HG03064 (cell line): ENCODE measurements around the gene TDRD12.

ENCODE experiments used
- ATAC-seq: cut with Tn5 transposase; IDR thresholded peaks from one replicate; pipeline ENCODE4 v1.9.1; 2021; ENCODE audit warnings: low read depth; ENCODE audit not compliant: unreplicated experiment

Gene TDRD12

GRCh38 chr19:32800191-32800590, 80.6 kb downstream of the TDRD12 start:
- no peak for ATAC-seq

- no peak for ATAC-seq
Observed at GRCh38 chr19:32800754-32801153, 81.2 kb downstream of the TDRD12 start.

- ATAC-seq, result no peak
Observed at GRCh38 chr19:32802840-32803239, 83.3 kb downstream of the TDRD12 start.

GRCh38 chr19:32808236-32808635, 88.7 kb downstream of the TDRD12 start:
- ATAC-seq, result no peak

GRCh38 chr19:32809254-32809653, 89.7 kb downstream of the TDRD12 start:
- ATAC-seq, result no peak

GRCh38 chr19:32809754-32810153, 90.2 kb downstream of the TDRD12 start:
- ATAC-seq, result no peak

- ATAC-seq, result no peak
Observed at GRCh38 chr19:32810452-32810851, 90.9 kb downstream of the TDRD12 start.

GRCh38 chr19:32811151-32811550, 91.6 kb downstream of the TDRD12 start:
- no peak for ATAC-seq

GRCh38 chr19:32812036-32812435, 92.5 kb downstream of the TDRD12 start:
- ATAC-seq, result no peak

- no peak for ATAC-seq
Observed at GRCh38 chr19:32812571-32812970, 93.0 kb downstream of the TDRD12 start.

- no peak for ATAC-seq
Observed at GRCh38 chr19:32813862-32814425, 94.4 kb downstream of the TDRD12 start.

GRCh38 chr19:32814624-32815023, 95.1 kb downstream of the TDRD12 start:
- no peak for ATAC-seq

GRCh38 chr19:32816555-32817099, 97.1 kb downstream of the TDRD12 start:
- no peak for ATAC-seq

GRCh38 chr19:32817569-32818476, 98.3 kb downstream of the TDRD12 start:
- ATAC-seq, result no peak

- no peak for ATAC-seq
Observed at GRCh38 chr19:32818536-32818935, 99.0 kb downstream of the TDRD12 start.

- no peak for ATAC-seq
Observed at GRCh38 chr19:32819419-32820400, 100.1 kb downstream of the TDRD12 start.

GRCh38 chr19:32822916-32823746, 103.6 kb downstream of the TDRD12 start:
- no peak for ATAC-seq

GRCh38 chr19:32823747-32824102, 104.2 kb downstream of the TDRD12 start:
- ATAC-seq, result no peak

GRCh38 chr19:32824191-32824751, 104.7 kb downstream of the TDRD12 start:
- no peak for ATAC-seq
